Mesendoderm (in vitro differentiated cells): Measurements from ENCODE around the gene IPMK.
"Not testable (repeated sequence)": the region's sequence is repeated elsewhere in the genome, so short reads cannot be mapped to it uniquely, and the experiment has no call there.

Experiments
- DNase-seq: peaks from one replicate; pipeline ENCODE4 v3.0.0; 2013
- H2AK5ac ChIP-seq: 2 replicates; pipeline ENCODE4 v1.6.1; 2013; ENCODE audit warnings: low read length, inconsistent platforms
- H2BK120ac ChIP-seq: 2 replicates; pipeline ENCODE4 v1.6.1; 2013; ENCODE audit warnings: low read depth, mild to moderate bottlenecking, low read length, moderate library complexity, mixed read lengths
- H2BK15ac ChIP-seq: replicated peaks from 2 replicates; pipeline ENCODE4 v1.6.1; 2013; ENCODE audit warnings: low read depth, mild to moderate bottlenecking, moderate library complexity
- H2BK5ac ChIP-seq: 2 replicates; pipeline ENCODE4 v1.6.1; 2013; ENCODE audit warnings: low read length, inconsistent platforms
- H3K18ac ChIP-seq: 2 replicates; pipeline ENCODE4 v1.6.1; 2013; ENCODE audit warnings: mild to moderate bottlenecking, low read length, mixed read lengths
- H3K23ac ChIP-seq: one replicate; pipeline ENCODE4 v1.6.1; 2013; ENCODE audit warnings: low read length
- H3K27ac ChIP-seq: 2 replicates; pipeline ENCODE4 v1.5.1; 2013; ENCODE audit warnings: low read depth, mild to moderate bottlenecking, inconsistent platforms, low read length, moderate library complexity
- H3K27me3 ChIP-seq: 2 replicates; pipeline ENCODE4 v1.6.1; 2013; ENCODE audit warnings: low read length, control low read depth, mild to moderate bottlenecking, inconsistent platforms; ENCODE audit not compliant: insufficient read depth, poor library complexity
- H3K36me3 ChIP-seq: 2 replicates; pipeline ENCODE4 v1.6.1; 2013; ENCODE audit warnings: low read length, inconsistent platforms; ENCODE audit not compliant: control insufficient read depth, insufficient read depth
- H3K4ac ChIP-seq: one replicate; pipeline ENCODE4 v1.6.1; 2013; ENCODE audit warnings: low read depth, mild to moderate bottlenecking, low read length, moderate library complexity
- H3K4me1 ChIP-seq: 2 replicates; pipeline ENCODE4 v1.6.1; 2013; ENCODE audit warnings: low read depth, low read length, inconsistent platforms; ENCODE audit not compliant: control insufficient read depth
- H3K4me2 ChIP-seq: 2 replicates; pipeline ENCODE4 v1.6.1; 2013; ENCODE audit warnings: low read length
- H3K4me3 ChIP-seq: 2 replicates; pipeline ENCODE4 v1.5.1; 2013; ENCODE audit warnings: mild to moderate bottlenecking, low read length
- H3K56ac ChIP-seq: one replicate; pipeline ENCODE4 v1.6.1; 2013; ENCODE audit warnings: low read length
- H3K79me1 ChIP-seq: 2 replicates; pipeline ENCODE4 v1.6.1; 2013; ENCODE audit warnings: low read length, inconsistent platforms
- H3K79me2 ChIP-seq: 2 replicates; pipeline ENCODE4 v1.6.1; 2013; ENCODE audit warnings: mild to moderate bottlenecking, low read length; ENCODE audit not compliant: control insufficient read depth, insufficient read depth
- H3K9ac ChIP-seq: 2 replicates; pipeline ENCODE4 v1.6.1; 2013; ENCODE audit warnings: low read length, inconsistent platforms
- H4K5ac ChIP-seq: one replicate; pipeline ENCODE4 v1.6.1; 2013; ENCODE audit warnings: low read length
- H4K8ac ChIP-seq: one replicate; pipeline ENCODE4 v1.6.1; 2013; ENCODE audit warnings: low read depth, mild to moderate bottlenecking, control low read depth, low read length, moderate library complexity
- WGBS: extraction: QIAGEN DNeasy Blood & Tissue Kit; methylation state at CpG from one replicate; pipeline ENCODE4 v1.1.7; 2013; ENCODE audit warnings: low lambda C conversion rate, missing lambda C conversion rate; ENCODE audit not compliant: insufficient coverage; ENCODE audit errors: extremely low coverage; 5-methylcytosine and 5-hydroxymethylcytosine counted together

The IPMK gene

DNA sequence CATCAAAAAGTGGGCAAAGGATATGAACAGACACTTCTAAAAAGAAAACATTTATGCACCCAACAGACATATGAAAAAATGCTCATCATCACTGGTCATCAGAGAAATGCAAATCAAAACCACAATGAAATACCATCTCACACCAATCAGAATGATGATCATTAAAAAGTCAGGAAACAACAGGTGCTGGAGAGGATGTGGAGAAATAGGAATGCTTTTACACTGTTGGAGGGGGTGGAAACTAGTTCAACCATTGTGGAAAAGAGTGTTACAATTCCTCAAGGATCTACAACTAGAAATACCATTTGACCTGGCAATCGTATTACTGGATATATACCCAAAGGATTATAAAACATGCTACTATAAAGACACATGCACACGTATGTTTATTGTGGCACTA is 111.8 kb downstream of the IPMK start:
- H3K27ac ChIP-seq, H2BK120ac ChIP-seq, H3K27me3 ChIP-seq, H2BK5ac ChIP-seq, H3K18ac ChIP-seq, H3K4ac ChIP-seq, H4K8ac ChIP-seq, H3K79me1 ChIP-seq, H3K79me2 ChIP-seq, H3K4me2 ChIP-seq, H4K5ac ChIP-seq, H2BK15ac ChIP-seq, H3K4me3 ChIP-seq, H3K9ac ChIP-seq, H3K56ac ChIP-seq, H3K4me1 ChIP-seq, H2AK5ac ChIP-seq, DNase-seq, H3K23ac ChIP-seq, H3K36me3 ChIP-seq: not testable (repeated sequence)
- no CpG with 5 or more reads among the region's 2 CpGs for WGBS

DNA sequence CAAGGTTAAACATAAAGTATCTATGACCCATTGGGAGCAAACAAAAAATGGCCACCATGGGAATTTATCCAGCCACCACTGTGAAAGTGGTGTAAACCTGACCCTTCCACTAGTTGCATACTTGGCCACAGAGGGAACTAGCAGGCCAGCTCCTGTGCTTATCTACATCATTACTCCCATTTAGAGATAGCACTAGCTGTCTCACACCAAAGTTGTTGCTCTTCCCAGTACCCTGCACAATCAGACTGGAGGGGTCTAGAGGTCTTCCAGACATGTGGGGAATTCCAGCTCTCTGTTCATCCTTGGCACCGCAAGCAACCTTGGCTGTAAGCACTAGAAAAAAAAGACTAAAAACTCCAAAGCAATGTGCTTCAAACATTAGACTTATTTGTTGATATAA is 113.9 kb downstream of the IPMK start:
- no peak overlapping the region for H3K4me3 ChIP-seq
- H4K5ac ChIP-seq: no peak overlapping the region
- no peak overlapping the region for H3K27ac ChIP-seq

DNA sequence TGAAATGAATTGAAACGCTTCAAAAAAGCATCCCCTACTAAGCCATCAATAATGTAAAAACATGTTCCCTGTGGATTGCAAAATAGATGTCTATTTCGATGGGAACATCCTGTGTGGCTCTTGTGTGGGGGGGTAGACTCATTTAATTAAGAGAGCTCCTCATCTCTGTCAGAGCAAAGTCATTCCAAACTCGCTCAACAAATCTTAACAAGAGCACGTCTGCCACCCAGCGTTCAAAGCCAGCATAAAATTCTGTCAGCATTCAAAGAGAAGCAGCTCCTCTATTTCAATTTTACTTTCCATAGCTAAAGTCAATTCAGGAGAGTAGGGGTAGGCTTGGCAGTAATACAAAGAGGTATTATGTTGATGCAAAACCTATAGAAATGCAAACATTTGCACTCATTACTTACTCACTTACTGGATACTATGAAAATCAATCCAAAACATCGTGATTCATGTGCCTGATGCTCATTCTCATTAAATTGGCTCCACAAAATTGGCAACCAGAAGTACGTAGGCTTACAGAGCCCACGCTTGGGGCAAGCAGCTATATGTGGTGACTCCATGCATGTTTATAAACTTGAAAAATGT is 114.9 kb downstream of the IPMK start:
- Histone ChIP-seq H4K8ac (no peak overlapping the region), H2BK15ac (no peak overlapping the region), H2BK5ac (no peak overlapping the region), H3K27me3 (no peaks in the 10 kb centered on the region), H3K4me1 (no peaks in the 10 kb centered on the region), H3K79me1 (no peaks in the 10 kb centered on the region), H3K23ac (no peak overlapping the region), H3K79me2 (no peaks in the 10 kb centered on the region), H3K36me3 (no peaks in the 10 kb centered on the region), H3K27ac (no peak overlapping the region), H2BK120ac (no peak overlapping the region), H3K4me3 (no peak overlapping the region), H3K18ac (no peak overlapping the region), H3K4ac (no peak overlapping the region), H2AK5ac (no peak overlapping the region), H3K9ac (no peak overlapping the region), H3K56ac (no peak overlapping the region), H3K4me2 (no peak overlapping the region), H4K5ac (no peak overlapping the region)
- no CpG with 5 or more reads among the region's 8 CpGs for WGBS
- DNase-seq: peak; percentile 84

More for the DNA sequence above, 113.9 kb downstream of the IPMK start:
- no peaks in the 10 kb centered on the region for H3K36me3 ChIP-seq
- no CpG with 5 or more reads among the region's 1 CpG for WGBS
- no peaks in the 10 kb centered on the region for H3K27me3 ChIP-seq
- H3K23ac ChIP-seq: no peak overlapping the region
- no peak overlapping the region for H2AK5ac ChIP-seq
- H2BK5ac ChIP-seq: no peak overlapping the region
- H3K18ac ChIP-seq: no peak overlapping the region
- no peaks in the 10 kb centered on the region for H3K79me2 ChIP-seq
- H2BK120ac ChIP-seq: no peak overlapping the region
- H3K79me1 ChIP-seq: no peaks in the 10 kb centered on the region
- no peak overlapping the region for H3K4ac ChIP-seq
- no peaks in the 10 kb centered on the region for H3K4me1 ChIP-seq
- peak overlapping the region; percentile 22 for H3K56ac ChIP-seq
- no peak overlapping the region for H2BK15ac ChIP-seq
- H4K8ac ChIP-seq: no peak overlapping the region
- DNase-seq: peak; percentile 75
- no peak overlapping the region for H3K9ac ChIP-seq
- H3K4me2 ChIP-seq: no peak overlapping the region

DNA sequence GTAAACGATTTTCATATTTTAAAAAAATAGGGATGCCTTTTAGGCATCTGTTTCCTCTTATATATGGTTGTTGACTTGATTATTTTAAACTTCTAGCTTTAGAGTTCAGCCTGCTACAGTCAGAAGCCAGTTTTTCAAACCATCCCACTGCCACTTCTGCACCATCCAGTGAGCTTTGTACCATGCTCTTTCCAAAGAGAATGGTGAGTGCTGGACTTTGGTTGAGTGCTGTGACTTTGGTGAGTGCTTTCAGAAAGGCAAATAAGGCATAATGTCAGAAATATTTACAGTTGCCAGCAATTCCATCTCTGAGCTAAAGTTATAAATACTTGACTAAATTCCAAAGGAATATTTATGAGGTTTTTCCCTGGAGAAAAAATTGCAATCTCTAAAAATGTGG is 117.4 kb downstream of the IPMK start:
- Histone ChIP-seq H3K4me3 (no peak overlapping the region), H3K9ac (no peak overlapping the region), H2BK120ac (no peak overlapping the region), H3K4me1 (no peaks in the 10 kb centered on the region), H3K27ac (no peak overlapping the region), H2BK5ac (no peak overlapping the region), H3K18ac (no peak overlapping the region), H3K79me1 (no peaks in the 10 kb centered on the region), H3K79me2 (no peaks in the 10 kb centered on the region), H2AK5ac (no peak overlapping the region), H3K4ac (no peak overlapping the region), H3K56ac (no peak overlapping the region), H3K27me3 (no peaks in the 10 kb centered on the region), H4K8ac (no peak overlapping the region), H3K23ac (no peak overlapping the region), H3K4me2 (no peak overlapping the region), H2BK15ac (no peak overlapping the region), H4K5ac (no peak overlapping the region), H3K36me3 (no peaks in the 10 kb centered on the region)
- WGBS: no CpG with 5 or more reads among the region's 1 CpG
- no peak for DNase-seq

DNA sequence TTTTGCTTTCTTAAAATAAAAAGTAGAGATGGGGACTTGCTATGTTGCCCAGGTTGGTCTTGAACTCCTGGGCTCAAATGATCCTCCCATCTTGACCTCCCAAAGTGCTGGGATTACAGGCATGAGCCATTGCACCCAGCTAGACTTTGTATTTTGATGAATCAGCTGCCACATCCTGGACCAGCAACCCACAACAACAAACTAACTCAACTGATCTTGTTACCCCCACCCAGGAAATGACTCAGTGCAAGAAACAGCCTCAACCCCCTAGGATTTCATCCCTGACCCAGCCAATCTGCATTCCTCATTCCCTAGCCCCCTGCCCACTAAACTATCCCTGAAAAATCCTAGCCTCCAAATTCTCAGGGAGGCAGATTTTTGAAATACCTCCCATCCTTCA is 123.8 kb downstream of the IPMK start:
- Histone ChIP-seq H3K56ac (no peak overlapping the region), H3K4me2 (no peak overlapping the region), H3K4ac (no peak overlapping the region), H3K18ac (no peak overlapping the region), H2BK120ac (no peak overlapping the region), H3K27ac (no peak overlapping the region), H3K23ac (no peak overlapping the region), H4K5ac (no peak overlapping the region), H3K4me1 (no peaks in the 10 kb centered on the region), H2BK5ac (no peak overlapping the region), H3K27me3 (no peaks in the 10 kb centered on the region), H3K9ac (no peak overlapping the region), H2BK15ac (no peak overlapping the region), H3K79me2 (no peaks in the 10 kb centered on the region), H3K36me3 (no peaks in the 10 kb centered on the region), H4K8ac (no peak overlapping the region), H2AK5ac (no peak overlapping the region), H3K4me3 (no peak overlapping the region), H3K79me1 (no peaks in the 10 kb centered on the region)
- no peak for DNase-seq
